ENCODE data around the gene TMEM45A. TPM values are rescaled to one million over a fixed set of nuclear protein-coding genes. Genes with fewer than 3 reads are reported as not detected.
"Not testable (repeated sequence)": the region's sequence is repeated elsewhere in the genome, so short reads cannot be mapped to it uniquely, and the experiment has no call there.

TMEM45A gene
- total RNA-seq (2014; rRNA removed; shearing (Covaris generic)), result 21.1 and 21.4 TPM in 2 replicates
- polyA plus RNA-seq (2015; cell fraction: cytosol; rRNA removed), result 3.7 and 6.5 TPM in 2 replicates
- 0.92 and 1.3 TPM in 2 replicates for polyA plus RNA-seq (2015; cell fraction: nucleus; rRNA removed)

DNA sequence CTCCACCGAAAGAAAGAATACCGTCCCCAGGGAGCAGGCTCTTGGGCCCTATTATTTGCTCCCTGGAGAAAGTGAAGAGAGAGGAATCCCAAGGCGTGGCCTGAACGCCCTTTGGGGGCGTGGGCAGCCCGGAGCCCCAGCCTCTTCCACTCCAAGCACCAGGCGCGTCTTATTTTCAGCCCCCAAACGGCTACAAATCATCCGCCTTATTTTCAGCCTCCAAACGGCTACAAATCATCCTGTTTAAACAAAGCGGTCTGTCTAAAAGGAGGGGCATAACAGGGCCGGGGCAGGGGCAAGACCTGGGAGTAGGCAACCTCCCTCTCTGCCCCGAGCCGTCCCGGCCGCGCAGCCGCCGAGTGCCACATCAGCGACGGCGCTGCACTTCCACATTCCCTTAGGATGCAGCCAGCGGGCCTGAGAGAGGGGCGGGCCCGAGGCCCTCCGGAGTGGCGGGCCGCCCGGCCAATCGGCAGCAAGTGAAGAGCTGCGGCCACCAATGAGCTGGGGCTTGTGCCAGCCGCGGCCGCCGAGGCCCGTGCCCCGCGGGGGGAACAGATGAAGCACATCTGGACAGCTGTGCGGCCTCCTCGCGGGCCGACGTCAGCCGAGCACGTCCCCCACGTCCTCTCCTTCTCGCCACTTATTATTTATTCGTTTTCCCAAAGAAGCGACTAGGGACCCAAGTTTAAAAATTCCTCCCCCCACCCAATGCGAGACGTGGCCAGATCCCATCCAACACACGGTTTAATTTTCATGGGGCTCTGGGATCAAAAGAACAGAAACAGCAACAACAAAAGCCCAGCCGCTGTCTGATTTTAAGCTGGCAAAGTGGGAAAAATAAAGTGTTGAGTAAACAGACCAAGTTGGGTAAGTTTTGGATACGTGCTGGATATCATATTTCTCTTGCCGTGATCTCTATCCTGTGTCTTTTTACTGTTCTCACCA lies at the start of gene TMEM45A:
TSS of gene TMEM45A (plus strand) at position 561 of the 948 bp plus-strand sequence. CDS start 62,593 bp downstream, outside the sequence.
- in situ Hi-C loops (cut with HindIII; ENCODE audit: low pct_unique_long_range_greater_than_20kb, low sequenced_read_pairs), result no loop called here
- peak; percentile 93 for DNase-seq (ENCODE audit: low read depth, low spot score)

- in situ Hi-C loops (cut with HindIII; ENCODE audit: low pct_unique_long_range_greater_than_20kb, low sequenced_read_pairs), result no loop called here
- no peak for DNase-seq (ENCODE audit: low read depth, low spot score)
Measured at GRCh38 chr3:100443690-100444089, 48.7 kb upstream of the TMEM45A start.

DNA sequence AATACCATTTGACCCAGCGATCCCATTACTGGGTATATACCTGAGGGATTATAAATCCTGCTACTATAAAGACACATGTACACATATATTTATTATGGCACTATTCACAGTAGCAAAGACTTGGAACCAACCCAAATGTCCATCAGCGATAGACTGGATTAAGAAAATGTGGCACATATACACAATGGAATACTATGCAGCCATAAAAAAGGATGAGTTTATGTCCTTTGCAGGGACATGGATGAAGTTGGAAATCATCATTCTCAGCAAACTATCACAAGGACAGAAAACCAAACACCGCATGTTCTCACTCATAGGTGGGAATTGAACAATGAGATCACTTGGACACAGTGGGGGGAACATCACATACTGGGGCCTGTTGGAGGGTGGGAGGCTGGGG lies 45.4 kb upstream of the TMEM45A start:
- in situ Hi-C loops (cut with HindIII; ENCODE audit: low pct_unique_long_range_greater_than_20kb, low sequenced_read_pairs); DNase-seq (ENCODE audit: low read depth, low spot score): not testable (repeated sequence)

GRCh38 chr3:100448079-100448478 lies 44.3 kb upstream of the TMEM45A start:
- in situ Hi-C loops (cut with HindIII; ENCODE audit: low pct_unique_long_range_greater_than_20kb, low sequenced_read_pairs), result no loop called here
- DNase-seq (ENCODE audit: low read depth, low spot score), result no peak

GRCh38 chr3:100449214-100449613 lies 43.2 kb upstream of the TMEM45A start:
- in situ Hi-C loops (cut with HindIII; ENCODE audit: low pct_unique_long_range_greater_than_20kb, low sequenced_read_pairs), result no loop called here

GRCh38 chr3:100454677-100455076 lies 37.7 kb upstream of the TMEM45A start:
- in situ Hi-C loops (cut with HindIII; ENCODE audit: low pct_unique_long_range_greater_than_20kb, low sequenced_read_pairs), result no loop called here
- DNase-seq (ENCODE audit: low read depth, low spot score), result no peak

More at GRCh38 chr3:100449214-100449613, 43.2 kb upstream of the TMEM45A start:
- no peak for DNase-seq (ENCODE audit: low read depth, low spot score)

- in situ Hi-C loops (cut with HindIII; ENCODE audit: low pct_unique_long_range_greater_than_20kb, low sequenced_read_pairs), result no loop called here
- no peak for DNase-seq (ENCODE audit: low read depth, low spot score)
Measured at GRCh38 chr3:100455841-100456550, 36.4 kb upstream of the TMEM45A start.

- in situ Hi-C loops (cut with HindIII; ENCODE audit: low pct_unique_long_range_greater_than_20kb, low sequenced_read_pairs), result no loop called here
Measured at GRCh38 chr3:100456745-100457144, 35.7 kb upstream of the TMEM45A start.

DNA sequence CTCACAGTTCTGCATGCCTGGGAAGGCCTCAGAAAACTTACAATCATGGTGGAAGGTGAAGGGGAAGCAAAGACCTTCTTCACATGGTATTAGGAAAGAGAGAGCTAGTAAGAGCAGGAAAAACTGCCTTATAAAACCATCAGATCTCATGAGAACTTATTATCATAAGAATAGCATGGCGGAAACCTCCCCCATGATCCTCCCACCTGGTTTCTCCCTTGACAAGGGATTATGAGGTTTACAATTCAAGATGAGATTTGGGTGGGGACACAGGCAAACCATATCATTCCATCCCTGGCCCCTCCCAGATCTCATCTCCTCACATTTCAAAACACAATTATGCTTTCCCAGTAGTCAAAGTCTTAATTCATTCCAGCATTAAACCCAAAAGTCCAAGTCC lies 34.6 kb upstream of the TMEM45A start:
- in situ Hi-C loops (cut with HindIII; ENCODE audit: low pct_unique_long_range_greater_than_20kb, low sequenced_read_pairs), result no loop called here
- no peak for DNase-seq (ENCODE audit: low read depth, low spot score)

More at GRCh38 chr3:100456745-100457144, 35.7 kb upstream of the TMEM45A start:
- DNase-seq (ENCODE audit: low read depth, low spot score), result no peak

DNA sequence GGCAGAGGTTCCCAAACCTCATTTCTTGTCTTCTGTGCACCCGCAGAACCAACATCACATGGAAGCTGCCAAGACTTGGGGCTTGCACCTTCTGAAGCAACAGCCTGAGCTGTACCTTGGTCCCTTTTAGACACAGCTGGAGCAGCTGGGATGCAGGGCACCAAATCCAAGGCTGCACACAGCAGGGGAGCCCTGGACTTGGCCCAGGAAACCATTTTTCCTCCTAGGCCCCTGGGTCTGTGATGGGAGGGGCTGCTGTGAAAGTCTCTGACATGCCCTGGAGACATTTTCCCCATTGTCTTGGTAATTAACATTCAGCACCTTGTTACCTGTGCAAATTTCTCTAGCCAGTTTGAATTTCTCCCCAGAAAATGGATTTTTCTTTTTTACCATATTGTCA lies 33.6 kb upstream of the TMEM45A start:
- no peak for DNase-seq (ENCODE audit: low read depth, low spot score)
- in situ Hi-C loops (cut with HindIII; ENCODE audit: low pct_unique_long_range_greater_than_20kb, low sequenced_read_pairs), result no loop called here

GRCh38 chr3:100463002-100463401 lies 29.4 kb upstream of the TMEM45A start:
- in situ Hi-C loops (cut with HindIII; ENCODE audit: low pct_unique_long_range_greater_than_20kb, low sequenced_read_pairs), result no loop called here
- peak; percentile 82 for DNase-seq (ENCODE audit: low read depth, low spot score)

GRCh38 chr3:100463646-100464155 lies 28.7 kb upstream of the TMEM45A start:
- in situ Hi-C loops (cut with HindIII; ENCODE audit: low pct_unique_long_range_greater_than_20kb, low sequenced_read_pairs), result no loop called here
- DNase-seq (ENCODE audit: low read depth, low spot score), result no peak

DNA sequence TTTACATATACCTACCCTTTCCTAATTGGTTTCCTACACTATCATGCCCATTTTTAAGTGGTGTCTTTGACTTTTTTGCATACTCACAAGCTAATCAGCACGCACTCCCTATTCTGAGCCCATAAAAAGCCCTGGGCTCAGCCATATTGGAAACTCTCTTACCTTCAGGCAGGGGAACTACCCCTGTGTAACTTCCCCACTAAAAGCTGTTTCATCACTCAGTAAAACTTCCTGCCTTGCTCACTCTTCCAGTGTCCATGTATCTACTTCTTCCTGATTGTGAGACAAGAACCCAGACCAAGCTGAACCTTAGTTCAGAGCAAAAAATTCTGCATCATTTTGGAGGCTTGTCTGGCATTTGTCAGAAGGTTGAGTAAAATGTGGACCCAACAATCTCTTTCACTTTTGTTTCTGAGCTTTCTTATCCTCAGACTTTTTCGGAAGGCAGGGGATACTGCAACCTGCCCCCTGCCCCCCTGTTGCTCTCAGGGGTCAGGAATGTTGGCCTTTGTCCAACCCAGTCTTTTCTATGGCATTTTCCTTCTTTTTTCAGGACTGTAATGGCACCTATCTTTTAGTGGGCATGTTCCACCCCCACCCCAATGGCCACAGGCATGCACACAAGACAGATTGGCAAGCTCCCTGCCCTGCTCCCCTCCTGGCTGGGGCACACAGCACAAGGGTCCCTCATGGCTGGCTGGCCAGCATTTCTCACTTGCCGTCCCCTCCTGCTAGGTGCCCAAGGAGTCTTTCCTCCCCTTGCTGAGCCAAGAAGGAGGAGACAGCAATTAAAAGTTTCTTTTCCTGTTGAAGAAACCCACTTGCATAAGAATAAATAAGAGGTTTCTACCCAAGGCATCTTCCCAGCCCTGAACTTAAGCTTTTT lies 26.3 kb upstream of the TMEM45A start:
- DNase-seq (ENCODE audit: low read depth, low spot score), result no peak
- in situ Hi-C loops (cut with HindIII; ENCODE audit: low pct_unique_long_range_greater_than_20kb, low sequenced_read_pairs), result no loop called here

GRCh38 chr3:100467133-100467532 lies 25.3 kb upstream of the TMEM45A start:
- in situ Hi-C loops (cut with HindIII; ENCODE audit: low pct_unique_long_range_greater_than_20kb, low sequenced_read_pairs), result no loop called here
- no peak for DNase-seq (ENCODE audit: low read depth, low spot score)

- no peak for DNase-seq (ENCODE audit: low read depth, low spot score)
- in situ Hi-C loops (cut with HindIII; ENCODE audit: low pct_unique_long_range_greater_than_20kb, low sequenced_read_pairs), result no loop called here
Measured at GRCh38 chr3:100468676-100469075, 23.7 kb upstream of the TMEM45A start.

- in situ Hi-C loops (cut with HindIII; ENCODE audit: low pct_unique_long_range_greater_than_20kb, low sequenced_read_pairs), result no loop called here
- DNase-seq (ENCODE audit: low read depth, low spot score), result no peak
Measured at GRCh38 chr3:100470951-100471350, 21.5 kb upstream of the TMEM45A start.

- no peak for DNase-seq (ENCODE audit: low read depth, low spot score)
- in situ Hi-C loops (cut with HindIII; ENCODE audit: low pct_unique_long_range_greater_than_20kb, low sequenced_read_pairs), result no loop called here
Measured at GRCh38 chr3:100471444-100471843, 21.0 kb upstream of the TMEM45A start.

Measured in SK-MEL-5 (cell line).